Gastroesophageal sphincter (tissue), 3 donors: Measurements from ENCODE around the gene TMEM201.

Experiments
- CTCF ChIP-seq, 4 experiments: fragments of 200-600 bp in 2 of 4; fragments of 450-650 bp in 2 of 4; sonication (generic) in 1 of 4; IDR thresholded peaks; one replicate each; pipeline ENCODE4 v1.5.1; 2017 to 2019; ENCODE audit warnings: antibody characterized with exemption in 4 of 4, mild to moderate bottlenecking in 2 of 4, moderate library complexity in 2 of 4
- EP300 ChIP-seq: sonication (generic); formaldehyde crosslinking; IDR thresholded peaks from one replicate; pipeline ENCODE4 v1.6.1; 2017; ENCODE audit warnings: antibody characterized with exemption, mild to moderate bottlenecking

GRCh38 chr1:9618909-9619679 lies 30.4 kb downstream of the TMEM201 start:
- no peak for TF ChIP-seq CTCF (IDR thresholded peaks at IDR 0.05)
- no peak for TF ChIP-seq EP300
